GM19397 (cell line): Measurements from ENCODE around the gene VILL.
"Not testable (repeated sequence)": the region's sequence is repeated elsewhere in the genome, so short reads cannot be mapped to it uniquely, and the experiment has no call there.

ENCODE experiments used
- ATAC-seq: cut with Tn5 transposase; IDR thresholded peaks from one replicate; pipeline ENCODE4 v1.9.1; 2021; ENCODE audit warnings: mild to moderate bottlenecking, moderate library complexity; ENCODE audit not compliant: unreplicated experiment

VILL gene

GRCh38 chr3:37985637-37986320, 4.8 kb upstream of the VILL start:
- no peak for ATAC-seq

DNA sequence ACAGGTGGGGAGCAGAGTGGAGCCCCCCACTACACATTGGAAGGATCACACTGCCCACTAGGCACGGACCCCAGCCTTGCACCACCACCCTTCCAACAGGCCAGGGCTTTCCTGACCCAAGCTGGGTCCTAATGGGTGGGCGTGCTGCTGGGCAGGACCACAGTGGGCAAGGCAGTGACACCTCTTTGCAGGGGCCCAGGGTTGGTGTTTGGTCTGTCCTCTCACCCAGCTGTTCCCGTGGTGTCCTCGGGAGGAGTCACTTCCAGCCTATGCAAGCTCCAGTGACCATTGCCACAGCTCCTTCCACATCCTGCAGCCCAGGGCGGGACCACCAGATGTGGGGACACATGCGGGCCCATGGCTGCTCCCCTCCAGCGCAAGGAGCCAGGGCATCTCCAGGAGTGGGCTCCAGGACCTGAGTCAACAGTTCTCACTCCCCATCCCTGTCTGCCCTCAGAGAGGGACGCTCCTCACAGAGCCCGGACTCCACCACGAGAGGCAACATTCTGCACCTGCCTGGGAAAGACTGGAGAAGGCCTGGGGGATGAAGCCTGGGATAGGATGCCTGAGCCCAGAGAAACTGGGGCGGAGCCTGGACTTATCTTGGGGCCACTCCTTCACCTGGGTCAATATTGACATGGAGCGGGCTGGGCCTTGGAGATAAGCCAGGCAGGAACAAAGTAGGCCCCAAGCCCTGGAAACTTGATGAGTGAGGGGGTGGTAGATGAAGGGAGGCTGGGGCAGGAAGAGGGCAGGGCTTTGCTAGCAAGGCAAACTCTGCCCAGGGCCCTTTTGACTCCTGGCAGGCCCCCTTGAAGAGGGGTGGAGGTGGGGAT, 3.9 kb upstream of the VILL start:
- ATAC-seq: no peak

DNA sequence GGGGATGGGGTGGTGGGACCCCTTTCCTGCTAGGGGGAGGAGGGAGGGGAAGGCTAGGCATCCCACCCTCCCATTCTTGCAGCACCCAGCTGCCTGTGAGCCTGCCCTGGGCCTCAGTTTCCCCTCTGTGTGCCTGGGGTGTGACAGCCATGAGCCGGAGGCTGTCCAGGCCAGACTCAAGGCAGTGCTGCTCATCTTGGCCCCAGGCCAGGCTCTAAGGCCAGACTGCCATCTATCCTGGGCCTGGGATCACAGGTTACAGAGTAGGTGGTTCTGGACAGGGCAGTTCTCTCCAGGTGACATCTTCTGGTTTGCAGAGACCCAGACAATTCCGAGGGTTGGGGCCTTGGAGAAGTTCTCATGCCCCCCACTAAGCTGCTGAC, 3.3 kb upstream of the VILL start:
- ATAC-seq: no peak

- ATAC-seq: no peak
Measured at GRCh38 chr3:37987751-37988179, 2.8 kb upstream of the VILL start.

- not testable (repeated sequence) for ATAC-seq
Measured at GRCh38 chr3:37988376-37988775, 2.2 kb upstream of the VILL start.

GRCh38 chr3:37988931-37989525, 1.6 kb upstream of the VILL start:
- no peak for ATAC-seq

DNA sequence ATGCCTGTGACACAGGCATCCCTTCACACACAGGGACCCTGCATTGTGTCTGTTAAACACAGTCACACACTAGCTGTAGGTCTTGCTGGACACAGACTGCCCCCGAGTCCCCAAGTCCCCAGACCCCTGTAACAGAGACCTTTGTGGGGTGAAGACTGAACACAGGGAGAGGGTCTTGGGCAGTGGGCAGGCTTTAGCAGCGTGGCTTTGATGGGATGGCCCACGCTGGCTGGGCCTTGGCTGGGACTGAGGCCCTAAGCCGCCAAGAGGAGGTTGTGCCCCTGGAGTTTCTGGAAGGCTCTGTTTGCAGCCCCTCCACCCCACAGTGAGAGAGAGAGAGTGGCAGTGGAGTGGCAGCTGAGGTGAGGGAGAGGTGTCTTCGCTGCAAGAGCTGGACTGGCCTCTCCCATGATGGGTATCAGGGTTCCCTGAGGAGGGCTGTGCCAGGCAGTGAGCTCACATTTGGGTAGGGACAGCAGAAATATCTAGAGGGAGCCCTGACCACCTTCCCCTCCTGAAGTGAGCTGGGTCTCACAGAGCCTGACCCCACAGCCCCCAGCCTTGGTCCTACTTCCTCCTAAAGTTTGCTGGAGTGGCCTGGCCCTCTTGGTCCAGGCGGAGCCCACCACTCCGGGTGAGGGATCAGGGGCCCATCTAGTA, 635 bp upstream of the VILL start:
- ATAC-seq: no peak

- ATAC-seq: no peak
Measured at GRCh38 chr3:37991109-37991508, 523 bp downstream of the VILL start.

DNA sequence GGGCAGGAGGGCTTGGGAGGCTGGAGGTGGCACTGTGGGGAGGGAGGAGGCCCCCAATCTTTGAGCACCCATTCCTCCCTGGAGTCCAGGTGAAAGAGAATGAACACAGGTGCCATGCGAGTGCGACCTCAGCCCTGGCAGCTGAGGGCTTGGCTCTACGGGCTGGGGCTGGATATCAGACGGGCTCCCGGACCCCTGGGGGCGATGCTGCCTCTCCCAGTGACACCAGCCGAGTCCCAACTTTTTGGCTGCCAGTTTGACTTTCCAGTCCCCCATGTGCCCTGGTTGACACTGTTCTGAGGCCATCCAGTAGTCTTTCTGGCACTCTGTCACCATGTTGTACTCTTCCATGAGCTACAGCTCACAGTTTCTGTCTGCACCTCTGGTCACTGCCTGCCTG, 1.2 kb downstream of the VILL start:
- no peak for ATAC-seq

GRCh38 chr3:37992271-37993066, 1.9 kb downstream of the VILL start:
- ATAC-seq: no peak

GRCh38 chr3:37993067-37993455, 2.5 kb downstream of the VILL start:
- ATAC-seq: no peak

- ATAC-seq: no peak
Measured at GRCh38 chr3:37993460-37993819, 2.9 kb downstream of the VILL start.

- peak; percentile 63 for ATAC-seq
Measured at GRCh38 chr3:37993820-37994638, 3.4 kb downstream of the VILL start.

- no peak for ATAC-seq
Measured at GRCh38 chr3:37994639-37994972, 4.0 kb downstream of the VILL start.

DNA sequence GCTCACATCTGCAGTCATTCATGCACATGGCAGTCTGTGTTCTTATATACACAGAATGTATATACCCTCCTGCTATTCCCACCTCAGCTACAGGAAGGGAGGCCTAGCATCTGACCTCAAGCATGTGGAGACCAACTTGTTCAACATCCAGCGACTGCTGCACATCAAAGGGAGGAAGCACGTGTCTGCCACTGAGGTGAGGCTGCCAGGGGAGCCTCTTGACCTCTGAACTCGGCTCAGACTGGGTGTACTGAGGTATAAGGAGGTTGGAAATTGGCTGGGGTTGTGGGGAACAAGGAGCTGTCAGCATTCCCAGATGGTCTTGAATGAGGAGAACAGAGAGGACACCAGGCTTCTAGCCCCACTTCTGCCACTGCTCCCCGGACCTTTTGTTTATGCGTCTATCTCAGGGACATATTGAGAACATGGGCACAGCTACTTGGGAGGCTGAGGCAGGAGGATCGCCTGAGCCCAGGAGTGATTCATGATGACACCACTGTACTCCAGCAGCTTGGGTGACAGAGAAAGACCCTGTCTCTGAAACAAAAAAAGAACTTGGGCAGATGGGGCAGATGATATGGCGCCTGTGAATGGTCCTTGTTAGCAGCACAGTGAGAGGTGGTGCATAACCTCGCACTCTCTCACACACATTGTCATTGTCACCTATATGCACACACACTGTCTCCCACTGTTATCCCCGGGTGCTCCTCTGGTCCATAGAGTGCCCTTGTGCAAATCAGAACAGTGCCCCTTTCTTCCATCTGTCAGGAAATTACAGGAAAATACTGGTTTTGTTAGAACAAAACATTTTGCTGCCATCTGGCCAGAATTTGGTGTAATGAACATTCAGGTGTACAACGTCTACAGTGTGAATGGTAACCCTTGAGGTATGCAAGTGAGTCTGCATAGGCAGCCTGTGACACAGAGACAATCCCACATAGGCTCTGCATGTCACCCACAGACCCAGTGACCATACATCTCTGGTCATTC, 5.4 kb downstream of the VILL start:
- no peak for ATAC-seq

GRCh38 chr3:37996785-37997301, 6.3 kb downstream of the VILL start:
- ATAC-seq: peak; percentile 43

- ATAC-seq: no peak
Measured at GRCh38 chr3:37997342-37997741, 6.8 kb downstream of the VILL start.

DNA sequence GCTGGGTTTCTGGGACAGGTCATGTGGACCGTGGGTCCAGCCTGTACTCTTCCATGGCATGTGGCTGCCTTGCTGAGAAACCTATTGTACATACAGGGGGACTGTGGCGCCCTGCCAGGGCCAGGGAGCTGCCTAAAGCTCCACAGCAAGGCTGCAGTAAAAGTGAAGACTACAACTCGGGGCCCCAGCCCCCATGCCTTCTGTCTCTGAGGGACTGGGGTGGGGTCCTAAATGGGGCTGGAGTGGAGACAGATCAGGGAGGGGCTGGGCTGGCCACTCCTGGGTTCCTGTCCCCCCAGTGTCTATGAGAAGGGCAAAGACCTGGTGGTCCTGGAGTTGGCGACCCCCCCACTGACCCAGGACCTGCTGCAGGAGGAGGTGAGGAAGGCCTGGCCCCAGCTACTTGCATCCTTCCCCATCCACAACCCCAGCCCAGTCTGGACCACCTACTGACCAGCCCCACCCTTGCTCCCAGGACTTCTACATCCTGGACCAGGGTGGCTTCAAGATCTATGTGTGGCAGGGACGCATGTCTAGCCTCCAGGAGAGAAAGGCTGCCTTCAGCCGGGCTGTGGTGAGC, 7.3 kb downstream of the VILL start:
- no peak for ATAC-seq
